H9 (cell line): Measurements from ENCODE around the gene GNPAT. TPM values are rescaled to one million over a fixed set of nuclear protein-coding genes. Genes with fewer than 3 reads are reported as not detected.

ENCODE experiments used
- DNase-seq: peaks from one replicate; pipeline ENCODE4 v3.0.0-alpha.2; 2017
- H2AFZ ChIP-seq: one replicate; pipeline ENCODE4 v1.6.1; 2013; ENCODE audit warnings: mild to moderate bottlenecking, low read length, control low read depth, moderate library complexity
- H2AK5ac ChIP-seq: 2 replicates; pipeline ENCODE4 v1.6.1; 2013; ENCODE audit warnings: low read length, control low read depth, mixed read lengths; ENCODE audit not compliant: insufficient read length
- H2BK120ac ChIP-seq: one replicate; pipeline ENCODE4 v1.6.1; 2013; ENCODE audit warnings: low read depth, mild to moderate bottlenecking, low read length, control low read depth, inconsistent platforms; ENCODE audit not compliant: poor library complexity, severe bottlenecking
- H2BK12ac ChIP-seq: 2 replicates; pipeline ENCODE4 v1.6.1; 2013; ENCODE audit warnings: low read length, control low read depth, mixed read lengths, low read depth; ENCODE audit not compliant: insufficient read length
- H2BK15ac ChIP-seq: 2 replicates; pipeline ENCODE4 v1.6.1; 2013; ENCODE audit warnings: low read depth, low read length, control low read depth
- H2BK20ac ChIP-seq: one replicate; pipeline ENCODE4 v1.6.1; 2013; ENCODE audit warnings: low read depth, mild to moderate bottlenecking, low read length, control low read depth, inconsistent platforms; ENCODE audit not compliant: poor library complexity, severe bottlenecking
- H2BK5ac ChIP-seq: 2 replicates; pipeline ENCODE4 v1.6.1; 2013; ENCODE audit warnings: low read length, control low read depth, mixed read lengths; ENCODE audit not compliant: insufficient read length
- H3K14ac ChIP-seq: 2 replicates; pipeline ENCODE4 v1.6.1; 2013; ENCODE audit warnings: low read length, control low read depth; ENCODE audit not compliant: insufficient read depth
- H3K18ac ChIP-seq: 2 replicates; pipeline ENCODE4 v1.6.1; 2013; ENCODE audit warnings: low read depth, mild to moderate bottlenecking, mixed read lengths, low read length, control low read depth; ENCODE audit not compliant: insufficient read length
- H3K23ac ChIP-seq: 2 replicates; pipeline ENCODE4 v1.6.1; 2013; ENCODE audit warnings: low read length, control low read depth, mixed read lengths, low read depth; ENCODE audit not compliant: insufficient read length
- H3K23me2 ChIP-seq: 2 replicates; pipeline ENCODE4 v1.6.1; 2013; ENCODE audit warnings: low read depth, mild to moderate bottlenecking, mixed read lengths, low read length, control low read depth; ENCODE audit not compliant: insufficient read length, poor library complexity, severe bottlenecking
- H3K27ac ChIP-seq: 2 replicates; pipeline ENCODE4 v1.5.1; 2013; ENCODE audit warnings: low read length, control low read depth, mixed read lengths, low read depth; ENCODE audit not compliant: insufficient read length
- H3K27me3 ChIP-seq: 2 replicates; pipeline ENCODE4 v1.6.1; 2013; ENCODE audit warnings: low read length, control low read depth, inconsistent platforms; ENCODE audit not compliant: insufficient read depth
- H3K4ac ChIP-seq: 2 replicates; pipeline ENCODE4 v1.6.1; 2013; ENCODE audit warnings: low read depth, mild to moderate bottlenecking, control low read depth, inconsistent platforms, low read length, moderate library complexity
- H3K4me1 ChIP-seq: 2 replicates; pipeline ENCODE4 v1.6.1; 2013; ENCODE audit warnings: low read length, control low read depth, inconsistent platforms; ENCODE audit not compliant: insufficient read depth
- H3K4me2 ChIP-seq: 2 replicates; pipeline ENCODE4 v1.6.1; 2013; ENCODE audit warnings: low read length, control low read depth, mixed read lengths; ENCODE audit not compliant: insufficient read length, insufficient read depth
- H3K56ac ChIP-seq: 2 replicates; pipeline ENCODE4 v1.6.1; 2013; ENCODE audit warnings: low read depth, mild to moderate bottlenecking, mixed read lengths, low read length, control low read depth; ENCODE audit not compliant: insufficient read length
- H3K79me1 ChIP-seq: 2 replicates; pipeline ENCODE4 v1.6.1; 2013; ENCODE audit warnings: low read depth, mild to moderate bottlenecking, moderate library complexity, low read length, control low read depth, inconsistent platforms; ENCODE audit not compliant: insufficient read depth, poor library complexity, severe bottlenecking
- H3K79me2 ChIP-seq: 2 replicates; pipeline ENCODE4 v1.6.1; 2013; ENCODE audit warnings: low read length, control low read depth, inconsistent platforms; ENCODE audit not compliant: insufficient read depth
- H3K9ac ChIP-seq: 2 replicates; pipeline ENCODE4 v1.6.1; 2013; ENCODE audit warnings: low read length, control low read depth, mixed read lengths; ENCODE audit not compliant: insufficient read length; ENCODE audit errors: extremely low read depth
- H3K9me3 ChIP-seq: one replicate; pipeline ENCODE4 v1.6.1; 2013; ENCODE audit warnings: low read depth, low read length, inconsistent platforms; ENCODE audit not compliant: control insufficient read depth
- H3T11ph ChIP-seq: one replicate; pipeline ENCODE4 v1.6.1; 2013; ENCODE audit warnings: mild to moderate bottlenecking, low read length, control low read depth, inconsistent platforms
- H4K20me1 ChIP-seq: one replicate; pipeline ENCODE4 v1.6.1; 2013; ENCODE audit not compliant: control insufficient read depth, insufficient read length, insufficient read depth
- H4K5ac ChIP-seq: 2 replicates; pipeline ENCODE4 v1.6.1; 2013; ENCODE audit warnings: low read depth, mild to moderate bottlenecking, mixed read lengths, low read length, control low read depth; ENCODE audit not compliant: insufficient read length
- H4K8ac ChIP-seq: replicated peaks from 2 replicates; pipeline ENCODE4 v1.6.1; 2013; ENCODE audit warnings: low read length, control low read depth, mixed read lengths, low read depth; ENCODE audit not compliant: insufficient read length
- H4K91ac ChIP-seq: 2 replicates; pipeline ENCODE4 v1.6.1; 2013; ENCODE audit warnings: low read depth, mild to moderate bottlenecking, moderate library complexity, mixed read lengths, low read length, control low read depth; ENCODE audit not compliant: insufficient read length
- H3K27ac Mint-ChIP-seq, 3 experiments: 2 replicates in 2 of 3; 3 replicates in 1 of 3; pipeline ENCODE4 v1.8.0; 2020 to 2021; ENCODE audit warnings: mixed read lengths in 3 of 3, mild to moderate bottlenecking in 1 of 3, moderate library complexity in 1 of 3
- H3K27me3 Mint-ChIP-seq: 2 replicates; pipeline ENCODE4 v1.8.0; 2021; ENCODE audit warnings: low read depth, mild to moderate bottlenecking, moderate library complexity, mixed read lengths
- H3K36me3 Mint-ChIP-seq, 3 experiments: 2 replicates in 2 of 3; 3 replicates in 1 of 3; pipeline ENCODE4 v1.8.0; 2020 to 2021; ENCODE audit warnings: low read depth in 3 of 3, mixed read lengths in 3 of 3; ENCODE audit not compliant: insufficient read depth in 1 of 3
- H3K4me1 Mint-ChIP-seq, 2 experiments: 2 replicates each; pipeline ENCODE4 v1.8.0; 2020; ENCODE audit warnings: mixed read lengths in 2 of 2
- H3K4me3 Mint-ChIP-seq, 2 experiments: 2 replicates in 1 of 2; 3 replicates in 1 of 2; pipeline ENCODE4 v1.8.0; 2020 to 2021; ENCODE audit warnings: mild to moderate bottlenecking in 2 of 2, mixed read lengths in 2 of 2, moderate library complexity in 1 of 2
- H3K9me3 Mint-ChIP-seq, 2 experiments: 2 replicates in 1 of 2; 3 replicates in 1 of 2; pipeline ENCODE4 v1.8.0; 2020; ENCODE audit warnings: mild to moderate bottlenecking in 2 of 2, mixed read lengths in 2 of 2, moderate library complexity in 1 of 2
- WGBS: extraction: QIAGEN DNeasy Blood & Tissue Kit; methylation state at CpG from one replicate; pipeline ENCODE4 v1.1.7; 2013; ENCODE audit warnings: missing lambda C conversion rate, low lambda C conversion rate, mixed read lengths; ENCODE audit not compliant: insufficient read length; ENCODE audit errors: extremely low coverage; 5-methylcytosine and 5-hydroxymethylcytosine counted together
- total RNA-seq: library from RNA; stranded (reverse); gene quantifications from 2 replicates; pipeline ENCODE4 v1.2.1, GENCODE V29; 2021
- TF ChIP-seq, protein P1 (sequence below): fragments of 200-600 bp; sonication (generic); conservative IDR thresholded peaks from 3 replicates; pipeline ENCODE4 v1.8.0; 2021; ENCODE audit warnings: antibody characterized with exemption, mild to moderate bottlenecking

The GNPAT gene
- total RNA-seq, 1 experiment from 2014 or later: 38.1 TPM

DNA sequence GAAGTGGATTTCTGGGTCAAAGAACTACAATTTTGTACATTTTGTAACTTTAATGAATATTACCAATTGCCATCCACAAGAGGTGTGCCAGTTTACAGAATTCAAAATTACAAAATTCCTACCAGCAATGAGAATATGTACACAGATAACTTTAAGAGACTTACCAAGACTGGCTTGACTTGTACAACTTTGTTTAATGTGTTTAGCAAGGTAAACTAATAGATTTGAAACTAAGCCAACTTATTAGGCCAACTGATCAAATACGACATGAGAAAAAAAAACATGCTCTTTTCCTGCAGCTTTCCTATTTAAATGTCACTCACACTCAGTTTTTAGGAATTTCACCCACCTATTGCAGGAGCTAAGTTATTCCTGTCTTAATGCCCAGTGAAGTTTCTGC, 85.2 kb downstream of the GNPAT start:
- Histone ChIP-seq H4K8ac (no peak overlapping the region), H3K14ac (no peak overlapping the region), H2BK120ac (no peak overlapping the region), H3K4ac (no peak overlapping the region), H3K4me2 (no peak overlapping the region), H3K27ac (no peak overlapping the region), H3K23ac (no peak overlapping the region), H3T11ph (no peak overlapping the region), H2BK5ac (no peak overlapping the region), H3K9me3 (no peaks in the 10 kb centered on the region), H3K4me1 (no peaks in the 10 kb centered on the region), H3K79me1 (no peaks in the 10 kb centered on the region), H3K23me2 (no peaks in the 10 kb centered on the region), H4K91ac (no peak overlapping the region), H3K27me3 (no peaks in the 10 kb centered on the region), H2BK12ac (no peak overlapping the region), H2AFZ (no peak overlapping the region), H2BK20ac (no peak overlapping the region), H3K9ac (no peak overlapping the region), H3K18ac (no peak overlapping the region), H4K5ac (no peak overlapping the region), H2BK15ac (no peak overlapping the region), H3K79me2 (no peaks in the 10 kb centered on the region), H2AK5ac (no peak overlapping the region), H3K56ac (no peak overlapping the region), H4K20me1 (no peaks in the 10 kb centered on the region)
- Mint-ChIP-seq H3K27me3 (no peaks in the 10 kb centered on the region; the same call in 1 of the 2 replicates), H3K27ac (no peak overlapping the region), H3K4me1 (peaks cover 3 to 4% of the 10 kb centered on the region in 2 experiments; a peak in 3 of 4 replicates), H3K9me3 (no peaks in the 10 kb centered on the region), H3K4me3 (no peak overlapping the region), H3K36me3 (no peaks in the 10 kb centered on the region)
- TF ChIP-seq, protein P1, sequence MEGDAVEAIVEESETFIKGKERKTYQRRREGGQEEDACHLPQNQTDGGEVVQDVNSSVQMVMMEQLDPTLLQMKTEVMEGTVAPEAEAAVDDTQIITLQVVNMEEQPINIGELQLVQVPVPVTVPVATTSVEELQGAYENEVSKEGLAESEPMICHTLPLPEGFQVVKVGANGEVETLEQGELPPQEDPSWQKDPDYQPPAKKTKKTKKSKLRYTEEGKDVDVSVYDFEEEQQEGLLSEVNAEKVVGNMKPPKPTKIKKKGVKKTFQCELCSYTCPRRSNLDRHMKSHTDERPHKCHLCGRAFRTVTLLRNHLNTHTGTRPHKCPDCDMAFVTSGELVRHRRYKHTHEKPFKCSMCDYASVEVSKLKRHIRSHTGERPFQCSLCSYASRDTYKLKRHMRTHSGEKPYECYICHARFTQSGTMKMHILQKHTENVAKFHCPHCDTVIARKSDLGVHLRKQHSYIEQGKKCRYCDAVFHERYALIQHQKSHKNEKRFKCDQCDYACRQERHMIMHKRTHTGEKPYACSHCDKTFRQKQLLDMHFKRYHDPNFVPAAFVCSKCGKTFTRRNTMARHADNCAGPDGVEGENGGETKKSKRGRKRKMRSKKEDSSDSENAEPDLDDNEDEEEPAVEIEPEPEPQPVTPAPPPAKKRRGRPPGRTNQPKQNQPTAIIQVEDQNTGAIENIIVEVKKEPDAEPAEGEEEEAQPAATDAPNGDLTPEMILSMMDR: no peak
- DNase-seq: no peak
- no CpG with 5 or more reads among the region's 1 CpG for WGBS

Other genes with a start within 250 kb of the GNPAT start
- gene FAM89A, start 201.0 kb upstream of the GNPAT start, total RNA-seq: 1.4 and 1.5 TPM in 2 replicates
- gene TRIM67, start 79.2 kb upstream of the GNPAT start, total RNA-seq: not detected in 2 replicates
- gene EXOC8, start 96.6 kb downstream of the GNPAT start, total RNA-seq: 10.5 and 10.8 TPM in 2 replicates
- 14.8 and 15.3 TPM in 2 replicates for gene SPRTN, start 97.1 kb downstream of the GNPAT start, total RNA-seq
- 8.0 and 8.4 TPM in 2 replicates for gene EGLN1, start 181.1 kb downstream of the GNPAT start, total RNA-seq